HG03558 (cell line): ENCODE data around the gene SELENOM.

Experiments used
- ATAC-seq: cut with Tn5 transposase; IDR thresholded peaks from one replicate; pipeline ENCODE4 v1.9.1; 2021; ENCODE audit warnings: moderate number of reproducible peaks; ENCODE audit not compliant: unreplicated experiment; ENCODE audit errors: extremely low read depth

SELENOM gene

GRCh38 chr22:31094021-31094551 lies 13.3 kb downstream of the SELENOM start:
- ATAC-seq = no peak

- no peak for ATAC-seq
Observed at GRCh38 chr22:31093086-31093850, 14.1 kb downstream of the SELENOM start.

- ATAC-seq = no peak
Observed at GRCh38 chr22:31092161-31092560, 15.2 kb downstream of the SELENOM start.

GRCh38 chr22:31091106-31091975 lies 16.0 kb downstream of the SELENOM start:
- ATAC-seq = no peak

GRCh38 chr22:31090217-31091085 lies 16.9 kb downstream of the SELENOM start:
- ATAC-seq = no peak

- ATAC-seq = no peak
Observed at GRCh38 chr22:31089160-31090100, 17.9 kb downstream of the SELENOM start.

- no peak for ATAC-seq
Observed at GRCh38 chr22:31088233-31088986, 19.0 kb downstream of the SELENOM start.

GRCh38 chr22:31087744-31088215 lies 19.6 kb downstream of the SELENOM start:
- ATAC-seq = no peak

- no peak for ATAC-seq
Observed at GRCh38 chr22:31086703-31087330, 20.6 kb downstream of the SELENOM start.

GRCh38 chr22:31085928-31086327 lies 21.4 kb downstream of the SELENOM start:
- ATAC-seq = no peak

GRCh38 chr22:31085493-31085824 lies 21.9 kb downstream of the SELENOM start:
- no peak for ATAC-seq

GRCh38 chr22:31084811-31085492 lies 22.4 kb downstream of the SELENOM start:
- ATAC-seq = no peak

GRCh38 chr22:31083923-31084810 lies 23.2 kb downstream of the SELENOM start:
- no peak for ATAC-seq

- no peak for ATAC-seq
Observed at GRCh38 chr22:31083377-31083768, 24.0 kb downstream of the SELENOM start.

GRCh38 chr22:31082606-31083376 lies 24.6 kb downstream of the SELENOM start:
- no peak for ATAC-seq
